Parathyroid adenoma (tissue), 2 donors: ENCODE data around the gene TEX10.

Source experiments
- H2AFZ ChIP-seq: fragments of 300-600 bp; sonication (generic); one replicate; pipeline ENCODE4 v1.7.0; 2017; ENCODE audit warnings: antibody characterized with exemption, mild to moderate bottlenecking
- H3K27ac ChIP-seq: fragments of 300-600 bp; sonication (generic); one replicate; pipeline ENCODE4 v1.7.0; 2017
- H3K27me3 ChIP-seq: fragments of 300-600 bp; sonication (generic); one replicate; pipeline ENCODE4 v1.7.0; 2017; ENCODE audit warnings: low read length; ENCODE audit not compliant: control insufficient read depth, insufficient read depth
- H3K36me3 ChIP-seq: fragments of 300-600 bp; sonication (generic); one replicate; pipeline ENCODE4 v1.7.0; 2017; ENCODE audit warnings: low read length; ENCODE audit not compliant: control insufficient read depth, insufficient read depth
- H3K4me1 ChIP-seq: fragments of 300-600 bp; sonication (generic); one replicate; pipeline ENCODE4 v1.7.0; 2017; ENCODE audit warnings: control low read depth
- H3K4me2 ChIP-seq: fragments of 300-600 bp; sonication (generic); one replicate; pipeline ENCODE4 v1.7.0; 2017; ENCODE audit warnings: low read length
- H3K4me3 ChIP-seq: fragments of 300-600 bp; sonication (generic); one replicate; pipeline ENCODE4 v1.7.0; 2017; ENCODE audit warnings: low read depth, low read length
- H3K79me2 ChIP-seq: fragments of 300-600 bp; sonication (generic); one replicate; pipeline ENCODE4 v1.7.0; 2017; ENCODE audit warnings: control low read depth
- H3K9ac ChIP-seq: fragments of 300-600 bp; sonication (generic); one replicate; pipeline ENCODE4 v1.7.0; 2017; ENCODE audit warnings: mild to moderate bottlenecking
- H3K9me3 ChIP-seq: fragments of 300-600 bp; sonication (generic); one replicate; pipeline ENCODE4 v1.7.0; 2017; ENCODE audit warnings: low read length; ENCODE audit not compliant: control insufficient read depth
- TF ChIP-seq, protein P1 (sequence below): fragments of 300-600 bp; sonication (generic); IDR thresholded peaks from one replicate; pipeline ENCODE4 v1.7.0; 2017; ENCODE audit warnings: antibody characterized with exemption, mild to moderate bottlenecking
- donor health status: primary hyperparathyroidism.

Gene TEX10

DNA sequence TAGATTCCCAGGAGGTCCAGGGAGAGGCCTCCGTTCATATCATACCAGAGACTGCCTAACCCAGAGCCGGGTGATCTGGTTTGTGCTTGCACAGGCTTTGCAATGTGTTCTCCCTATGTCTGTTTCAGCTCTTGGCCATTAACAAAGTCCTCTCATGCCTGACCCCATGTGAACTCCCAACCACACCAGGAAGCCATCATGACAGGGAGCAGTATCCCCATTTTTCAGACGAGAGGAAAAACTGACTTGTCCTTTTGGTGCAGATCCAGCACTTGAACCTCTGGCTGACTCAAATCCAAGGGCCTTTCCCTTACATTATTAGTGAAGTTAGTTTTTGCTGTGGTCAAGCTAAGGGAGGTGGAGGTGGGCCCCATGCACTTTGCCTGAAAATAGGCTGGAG lies 58.4 kb downstream of the TEX10 start:
- Histone ChIP-seq H2AFZ (no peak overlapping the region), H3K27me3 (no peaks in the 10 kb centered on the region), H3K36me3 (no peaks in the 10 kb centered on the region), H3K27ac (no peak overlapping the region), H3K9ac (no peak overlapping the region), H3K4me2 (no peak overlapping the region), H3K4me3 (no peak overlapping the region), H3K79me2 (no peaks in the 10 kb centered on the region), H3K9me3 (no peaks in the 10 kb centered on the region), H3K4me1 (no peaks in the 10 kb centered on the region)
- TF ChIP-seq, protein P1, sequence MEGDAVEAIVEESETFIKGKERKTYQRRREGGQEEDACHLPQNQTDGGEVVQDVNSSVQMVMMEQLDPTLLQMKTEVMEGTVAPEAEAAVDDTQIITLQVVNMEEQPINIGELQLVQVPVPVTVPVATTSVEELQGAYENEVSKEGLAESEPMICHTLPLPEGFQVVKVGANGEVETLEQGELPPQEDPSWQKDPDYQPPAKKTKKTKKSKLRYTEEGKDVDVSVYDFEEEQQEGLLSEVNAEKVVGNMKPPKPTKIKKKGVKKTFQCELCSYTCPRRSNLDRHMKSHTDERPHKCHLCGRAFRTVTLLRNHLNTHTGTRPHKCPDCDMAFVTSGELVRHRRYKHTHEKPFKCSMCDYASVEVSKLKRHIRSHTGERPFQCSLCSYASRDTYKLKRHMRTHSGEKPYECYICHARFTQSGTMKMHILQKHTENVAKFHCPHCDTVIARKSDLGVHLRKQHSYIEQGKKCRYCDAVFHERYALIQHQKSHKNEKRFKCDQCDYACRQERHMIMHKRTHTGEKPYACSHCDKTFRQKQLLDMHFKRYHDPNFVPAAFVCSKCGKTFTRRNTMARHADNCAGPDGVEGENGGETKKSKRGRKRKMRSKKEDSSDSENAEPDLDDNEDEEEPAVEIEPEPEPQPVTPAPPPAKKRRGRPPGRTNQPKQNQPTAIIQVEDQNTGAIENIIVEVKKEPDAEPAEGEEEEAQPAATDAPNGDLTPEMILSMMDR, result no peak

DNA sequence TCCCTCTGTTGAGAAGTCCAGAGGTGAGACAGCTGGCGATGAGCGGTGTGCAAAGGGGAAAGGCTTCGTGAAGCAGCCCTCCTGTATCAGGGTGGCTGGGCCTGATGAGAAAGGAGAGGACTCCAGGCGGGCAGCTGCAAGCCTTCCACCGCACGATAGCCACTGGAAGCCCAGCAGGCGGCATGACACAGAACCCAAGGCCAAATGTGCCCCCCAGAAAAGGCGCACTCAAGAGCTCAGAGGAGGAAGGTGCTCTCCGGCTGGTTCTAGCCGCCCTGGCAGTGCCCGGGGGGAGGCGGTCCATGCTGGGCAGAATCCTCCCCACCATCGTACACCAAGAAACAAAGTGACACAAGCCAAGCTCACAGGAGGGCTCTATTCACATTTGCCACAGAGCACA lies 60.3 kb downstream of the TEX10 start:
- TF ChIP-seq, protein P1, result no peak

GRCh38 chr9:100290714-100291113 lies 62.0 kb downstream of the TEX10 start:
- Histone ChIP-seq H3K9ac (no peak overlapping the region), H3K4me2 (no peak overlapping the region), H3K9me3 (no peaks in the 10 kb centered on the region), H3K27me3 (no peaks in the 10 kb centered on the region), H3K36me3 (no peaks in the 10 kb centered on the region), H2AFZ (no peak overlapping the region), H3K27ac (no peak overlapping the region), H3K79me2 (no peaks in the 10 kb centered on the region), H3K4me1 (no peaks in the 10 kb centered on the region), H3K4me3 (no peak overlapping the region)
- TF ChIP-seq, protein P1, result no peak

More for the DNA sequence above, 60.3 kb downstream of the TEX10 start:
- H3K27me3 ChIP-seq, result no peaks in the 10 kb centered on the region
- no peak overlapping the region for H3K27ac ChIP-seq
- H3K79me2 ChIP-seq, result no peaks in the 10 kb centered on the region
- H3K9me3 ChIP-seq, result no peaks in the 10 kb centered on the region
- H3K4me3 ChIP-seq, result no peak overlapping the region
- no peaks in the 10 kb centered on the region for H3K36me3 ChIP-seq
- no peak overlapping the region for H3K9ac ChIP-seq
- H3K4me2 ChIP-seq, result no peak overlapping the region
- no peak overlapping the region for H2AFZ ChIP-seq
- no peaks in the 10 kb centered on the region for H3K4me1 ChIP-seq

GRCh38 chr9:100287186-100287585 lies 65.6 kb downstream of the TEX10 start:
- TF ChIP-seq, protein P1, result no peak
- Histone ChIP-seq H3K4me1 (no peaks in the 10 kb centered on the region), H3K9ac (no peak overlapping the region), H3K27me3 (no peaks in the 10 kb centered on the region), H3K4me3 (no peak overlapping the region), H3K27ac (no peak overlapping the region), H3K4me2 (no peak overlapping the region), H3K79me2 (no peaks in the 10 kb centered on the region), H3K9me3 (no peaks in the 10 kb centered on the region), H3K36me3 (no peaks in the 10 kb centered on the region), H2AFZ (no peak overlapping the region)

GRCh38 chr9:100286257-100286656 lies 66.5 kb downstream of the TEX10 start:
- H3K79me2 ChIP-seq, result no peaks in the 10 kb centered on the region
- no peaks in the 10 kb centered on the region for H3K27me3 ChIP-seq
- no peaks in the 10 kb centered on the region for H3K36me3 ChIP-seq
- TF ChIP-seq, protein P1, result no peak
- H3K27ac ChIP-seq, result no peak overlapping the region
- H3K4me1 ChIP-seq, result no peaks in the 10 kb centered on the region
- no peak overlapping the region for H3K9ac ChIP-seq
- H3K4me2 ChIP-seq, result no peak overlapping the region
- no peaks in the 10 kb centered on the region for H3K9me3 ChIP-seq
- H3K4me3 ChIP-seq, result no peak overlapping the region
- no peak overlapping the region for H2AFZ ChIP-seq
